Hippocampal formation (tissue), 2 donors: ENCODE results near the gene PRR23B.
"Not testable (repeated sequence)": the region's sequence is repeated elsewhere in the genome, so short reads cannot be mapped to it uniquely, and the experiment has no call there.

Experiments used
- DNase-seq, 2 donors: peaks; one replicate each; lab custom pipeline; 2025; lab: John Stamatoyannopoulos, UW

The PRR23B gene

DNA sequence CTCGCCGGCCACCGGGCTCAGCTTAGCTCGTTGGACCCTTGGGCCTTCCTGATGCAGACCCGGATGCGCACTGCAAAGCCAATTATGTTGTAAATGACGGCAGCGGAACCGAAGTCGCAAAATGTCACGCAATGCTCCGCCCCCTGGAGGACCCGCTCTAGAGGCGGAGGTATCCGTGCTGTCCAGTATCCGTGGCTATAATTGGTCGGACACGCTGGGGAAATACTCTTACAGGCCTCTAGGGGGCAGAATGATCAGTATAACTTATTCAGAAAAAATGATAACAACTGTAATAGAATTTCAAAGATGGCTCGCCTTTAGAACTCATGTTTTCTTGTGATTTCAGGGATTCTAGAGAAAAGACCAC, at the start of gene PRR23B:
Gene PRR23B (minus strand): TSS at position 59 of the 367 bp plus-strand sequence. CDS start 265 bp downstream, outside the sequence.
- no peak for DNase-seq

GRCh38 chr3:139062918-139063317, 42.2 kb upstream of the PRR23B start:
- no peak for DNase-seq

GRCh38 chr3:139052802-139053600, 32.3 kb upstream of the PRR23B start:
- no peak for DNase-seq

DNA sequence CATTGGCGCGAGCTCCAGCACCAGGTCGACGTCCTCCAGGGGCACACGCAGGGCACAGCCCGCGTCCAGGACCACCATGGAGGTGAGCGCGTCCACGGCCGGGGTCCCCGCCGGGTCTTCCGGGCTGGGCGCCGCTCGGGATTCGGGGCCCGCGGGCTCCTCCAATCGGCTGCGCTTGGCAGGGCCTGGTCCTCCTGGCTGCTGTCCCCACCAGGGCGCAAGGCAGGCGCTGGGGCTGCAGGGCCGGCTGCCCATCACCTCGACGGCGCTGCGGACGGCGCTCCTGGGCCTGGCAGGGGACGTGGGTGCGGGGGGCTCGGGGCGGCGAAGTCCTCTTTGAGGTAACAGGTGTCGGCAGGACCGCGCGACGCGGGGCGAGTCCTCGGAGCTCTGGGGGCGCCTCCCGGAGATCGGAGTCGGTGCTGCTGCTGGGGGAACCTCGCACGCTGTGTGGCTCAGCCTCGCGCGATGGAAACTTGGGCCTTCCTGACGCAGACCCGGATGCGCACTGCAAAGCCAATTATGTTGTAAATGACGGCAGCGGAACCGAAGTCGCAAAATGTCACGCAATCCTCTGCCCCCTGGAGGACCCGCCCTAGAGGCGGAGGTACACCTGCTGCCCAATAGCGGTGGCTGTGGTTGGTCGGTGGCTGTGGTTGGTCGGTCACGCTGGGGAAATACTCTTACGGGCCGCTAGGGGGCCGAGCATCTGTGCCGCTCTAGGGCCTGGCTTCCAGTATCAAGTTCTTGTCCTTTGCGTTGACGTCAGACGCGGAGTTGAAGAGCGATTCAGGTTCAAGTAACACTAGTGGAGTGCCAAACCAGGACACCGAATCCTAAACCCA, 23.9 kb upstream of the PRR23B start, which contains the start of gene PRR23C:
Gene PRR23C (minus strand): TSS at position 527 of the 845 bp plus-strand sequence. CDS start 272 bp downstream, at position 255.
- no peak for DNase-seq

DNA sequence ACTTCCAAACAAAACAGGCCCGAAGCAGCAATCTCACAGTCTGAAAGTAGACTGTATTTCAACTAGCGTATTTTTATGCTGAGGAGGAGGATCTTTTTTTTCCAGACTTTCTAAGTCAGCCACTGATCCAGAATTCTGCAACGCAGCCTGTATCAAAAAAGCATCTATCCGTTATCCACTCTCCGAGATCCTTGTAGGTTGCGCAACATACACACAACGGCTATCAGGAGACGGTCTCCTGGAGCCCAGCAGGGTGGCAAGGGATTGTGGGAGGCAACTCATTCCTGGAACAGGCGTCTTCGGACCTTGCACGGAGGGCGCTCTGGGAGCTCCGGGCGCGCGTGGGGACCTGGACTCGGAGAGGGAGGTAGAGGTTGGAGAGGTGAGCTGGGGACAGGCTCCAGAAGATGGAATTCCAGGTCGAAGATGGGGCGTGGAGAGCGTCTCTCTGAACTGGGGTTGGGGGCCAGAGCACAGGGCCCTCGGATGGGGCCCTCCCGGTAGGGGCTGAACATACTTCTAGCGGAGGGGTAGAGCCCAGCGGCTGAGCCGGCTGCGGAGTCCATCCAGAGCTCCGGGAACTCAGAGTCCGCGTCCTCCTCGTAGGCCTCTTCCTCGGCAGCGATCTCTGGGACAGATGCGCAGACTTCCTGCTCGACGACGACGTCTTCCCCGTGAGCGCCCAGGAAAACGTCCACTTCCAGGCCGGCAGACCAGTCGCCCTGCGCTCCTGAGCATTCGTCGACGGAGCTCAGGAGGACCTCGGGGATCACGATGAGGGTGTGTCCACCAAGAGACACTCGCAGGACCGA, 23.0 kb upstream of the PRR23B start:
- DNase-seq = no peak

DNA sequence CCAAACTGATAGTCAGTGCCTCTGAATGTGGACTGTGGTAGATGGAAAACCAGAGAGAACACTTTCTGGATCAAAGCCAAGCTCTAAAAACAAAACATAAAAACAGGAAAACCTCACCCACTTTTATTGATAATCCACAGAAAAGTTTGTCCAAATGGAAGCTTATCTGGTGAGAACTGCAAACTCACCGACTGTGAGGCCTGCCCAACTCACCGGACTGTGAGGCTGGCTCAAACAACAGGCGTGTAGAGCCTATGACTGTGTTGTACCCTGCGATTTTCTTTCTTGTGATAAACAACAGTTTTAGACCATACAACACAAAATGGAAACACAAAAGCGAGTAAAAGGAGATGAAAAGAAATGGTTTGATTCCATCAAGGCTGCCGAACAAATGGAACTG, 16.8 kb upstream of the PRR23B start:
- no peak for DNase-seq

DNA sequence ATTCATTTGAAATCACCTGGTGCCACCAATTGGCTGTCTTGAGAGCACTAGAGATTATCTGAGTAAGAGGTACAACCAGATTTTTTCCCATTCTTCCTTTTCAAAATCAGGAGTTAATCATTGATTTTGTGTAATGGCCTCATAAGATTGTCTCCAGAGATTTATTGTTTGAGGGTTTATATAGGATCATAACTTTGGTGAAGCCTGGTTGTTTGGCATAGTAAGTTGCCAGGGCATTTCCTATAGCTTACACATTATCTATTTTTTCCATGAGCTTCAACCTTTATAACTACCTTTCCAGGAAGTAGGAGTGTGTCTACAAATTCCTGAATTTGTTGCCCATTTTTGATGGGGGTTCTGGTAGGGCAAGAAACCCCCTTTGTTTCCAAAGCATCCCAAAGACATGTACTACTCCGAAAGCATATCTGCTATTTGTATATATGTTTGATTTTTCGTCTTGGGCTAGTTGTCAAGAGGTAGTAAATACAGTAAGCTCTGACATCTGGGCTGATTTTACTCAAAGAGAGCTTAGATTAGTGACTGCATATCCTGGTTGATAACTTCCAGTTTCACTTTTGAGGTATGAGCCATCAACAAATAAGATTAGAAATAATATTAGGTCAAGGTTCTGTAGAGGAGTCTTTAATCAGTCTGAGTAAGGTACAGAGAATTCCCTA, 11.7 kb upstream of the PRR23B start:
- no peak for DNase-seq

DNA sequence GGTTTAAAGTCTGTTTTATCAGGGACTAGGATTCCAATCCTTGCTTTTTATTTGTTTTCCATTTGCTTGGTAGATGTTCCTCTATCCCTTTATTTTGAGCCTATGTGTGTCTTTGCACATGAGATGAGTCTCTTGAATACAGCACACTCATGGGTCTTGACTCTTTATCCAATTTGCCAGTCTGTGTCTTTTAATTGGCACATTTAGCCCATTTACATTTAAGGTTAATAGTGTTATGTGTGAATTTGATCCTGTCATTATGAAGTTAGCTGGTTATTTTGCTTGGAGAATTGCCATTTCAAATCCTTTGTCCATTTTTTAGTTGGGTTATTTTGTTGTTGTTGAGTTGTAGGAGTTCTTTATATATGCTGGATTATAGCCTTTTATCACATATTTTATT, 9.8 kb upstream of the PRR23B start:
- not testable (repeated sequence) for DNase-seq

DNA sequence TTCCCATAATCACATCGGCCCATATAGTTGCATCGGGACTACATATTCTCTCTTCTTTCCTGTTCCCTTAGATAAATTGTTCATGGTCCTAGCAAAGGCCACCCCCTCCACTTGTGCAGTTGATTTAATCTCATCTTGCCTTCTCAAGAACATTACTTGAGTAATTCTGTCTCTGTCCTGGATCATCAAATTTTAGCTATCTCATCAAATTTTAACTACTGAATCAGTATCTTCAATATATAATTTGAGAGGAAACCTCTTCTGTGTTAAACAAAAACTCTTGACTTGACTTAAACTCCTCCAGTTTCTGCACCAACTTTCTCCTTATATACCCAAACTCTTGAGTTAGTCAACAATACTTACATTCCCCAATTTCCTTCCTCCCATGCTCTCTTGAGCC, 4.2 kb upstream of the PRR23B start:
- DNase-seq = no peak

DNA sequence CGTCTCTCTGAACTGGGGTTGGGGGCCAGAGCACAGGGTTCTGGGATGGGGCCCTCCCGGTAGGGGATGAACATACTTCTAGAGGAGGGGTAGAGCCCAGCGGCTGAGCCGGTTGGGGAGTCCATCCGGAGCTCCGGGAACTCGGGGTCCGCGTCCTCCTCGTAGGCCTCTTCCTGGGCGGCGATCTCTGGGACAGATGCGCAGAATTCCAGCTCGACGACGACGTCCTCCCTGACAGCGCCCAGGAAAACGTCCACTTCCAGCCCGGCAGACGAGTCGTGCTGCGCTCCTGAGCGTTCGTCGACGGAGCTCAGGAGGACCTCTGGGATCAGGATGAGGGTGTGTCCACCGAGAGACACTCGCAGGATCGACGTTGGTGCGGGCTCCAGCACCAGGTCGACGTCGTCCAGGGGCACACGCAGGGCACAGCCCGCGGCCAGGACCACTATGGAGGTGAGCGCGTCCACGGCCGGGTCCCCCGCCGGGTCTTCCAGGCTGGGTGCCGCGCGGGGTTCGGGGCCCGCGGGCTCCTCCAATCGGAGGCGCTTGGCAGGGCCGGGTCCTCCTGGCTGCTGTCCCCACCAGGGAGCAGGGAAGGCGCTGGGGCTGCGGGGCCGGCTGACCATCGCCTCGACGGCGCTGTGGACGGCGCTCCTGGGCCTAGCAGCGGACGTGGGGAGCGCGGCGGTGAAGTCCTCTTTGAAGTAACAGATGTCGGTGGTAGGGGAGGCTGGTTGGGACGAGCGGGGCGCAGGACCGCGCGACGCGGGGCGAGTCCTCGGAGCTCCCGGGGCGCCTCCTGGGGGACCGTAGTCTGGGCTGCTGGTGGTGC, 474 bp downstream of the PRR23B start:
- DNase-seq = no peak

- DNase-seq = no peak
These were observed 4.2 kb downstream of the PRR23B start for GRCh38 chr3:139016430-139017048.

DNA sequence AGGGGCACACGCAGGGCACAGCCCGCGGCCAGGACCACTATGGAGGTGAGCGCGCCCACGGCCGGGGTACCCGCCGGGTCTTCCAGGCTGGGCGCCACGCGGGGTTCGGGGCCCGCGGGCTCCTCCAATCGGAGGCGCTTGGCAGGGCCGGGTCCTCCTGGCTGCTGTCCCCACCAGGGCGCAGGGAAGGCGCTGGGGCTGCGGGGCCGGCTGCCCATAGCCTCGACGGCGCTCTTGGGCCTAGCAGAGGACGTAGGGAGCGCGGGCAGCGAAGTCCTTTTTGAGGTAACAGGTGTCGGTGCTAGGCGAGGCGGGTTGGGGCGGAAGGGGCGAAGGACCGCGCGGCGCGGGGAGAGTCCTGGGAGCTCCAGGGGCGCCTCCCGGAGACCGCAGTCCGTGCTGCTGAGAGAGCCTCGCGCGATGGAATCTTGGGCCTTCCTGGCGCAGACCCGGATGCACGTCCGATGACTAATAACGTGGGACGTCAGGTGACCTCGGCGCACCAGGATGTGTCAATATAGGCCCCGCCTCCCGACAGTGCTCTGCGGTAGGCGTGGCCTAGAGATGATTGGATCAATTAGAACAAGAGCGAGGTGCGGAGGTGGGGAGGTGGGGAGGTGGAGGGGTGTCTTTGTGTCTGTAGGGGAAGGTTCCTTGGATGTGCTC, 14.5 kb downstream of the PRR23B start, which contains the start of gene PRR23A:
Gene PRR23A (minus strand): TSS at position 218 of the 666 bp plus-strand sequence. CDS start 0 bp downstream, at position 218.
- DNase-seq = no peak

DNA sequence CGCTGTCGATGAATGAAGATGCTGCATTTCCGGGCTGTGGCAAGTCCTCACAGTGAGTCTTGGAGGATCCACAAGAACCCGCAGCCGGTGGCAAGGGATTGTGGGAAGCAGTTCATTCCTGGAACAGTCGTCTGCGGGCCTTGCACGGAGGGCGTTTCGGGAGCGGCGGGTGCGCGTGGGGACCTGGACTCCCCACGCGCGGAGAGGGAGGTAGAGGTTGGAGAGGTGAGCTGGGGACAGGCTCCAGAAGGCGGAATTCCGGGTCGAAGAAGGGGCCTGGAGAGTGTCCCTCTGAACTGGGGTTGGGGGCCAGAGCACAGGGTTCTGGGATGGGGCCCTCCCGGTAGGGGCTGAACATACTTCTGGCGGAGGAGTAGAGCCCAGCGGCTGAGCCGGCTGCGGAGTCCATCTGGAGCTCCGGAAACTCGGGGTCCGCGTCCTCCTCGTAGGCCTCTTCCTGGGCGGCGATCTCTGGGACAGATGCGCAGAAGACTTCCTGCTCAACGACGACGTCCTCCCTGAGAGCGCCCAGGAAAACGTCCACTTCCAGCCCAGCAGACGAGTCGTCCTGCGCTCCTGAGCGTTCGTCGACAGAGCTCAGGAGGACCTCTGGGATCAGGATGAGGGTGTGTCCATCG, 15.3 kb downstream of the PRR23B start:
- DNase-seq = no peak

- DNase-seq = no peak
These were observed 25.0 kb downstream of the PRR23B start for GRCh38 chr3:138995706-138996105.

- DNase-seq = no peak
These were observed 33.5 kb downstream of the PRR23B start for GRCh38 chr3:138987181-138987580.

- no peak for DNase-seq
These were observed 34.8 kb downstream of the PRR23B start for GRCh38 chr3:138985932-138986331.

DNA sequence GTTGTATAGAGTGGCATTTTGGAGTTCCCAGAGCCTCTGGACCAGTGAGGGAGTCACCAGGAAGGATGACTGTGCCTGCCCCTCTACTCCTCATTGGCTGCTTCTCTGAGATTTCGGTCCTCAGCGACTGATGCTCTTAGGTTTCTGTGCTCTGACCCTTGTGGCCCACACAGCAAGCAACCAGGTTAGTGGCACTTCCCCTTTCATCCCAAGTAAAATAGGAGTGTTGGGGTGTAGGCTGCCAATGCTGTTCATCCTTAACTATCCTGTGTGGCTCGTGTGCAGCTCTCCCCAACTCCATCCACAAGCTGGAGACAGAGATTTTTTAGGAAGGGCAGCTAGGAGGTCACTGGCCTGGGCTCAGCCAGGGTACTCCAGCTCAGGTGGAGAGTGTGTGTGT, 35.9 kb downstream of the PRR23B start:
- DNase-seq = no peak

DNA sequence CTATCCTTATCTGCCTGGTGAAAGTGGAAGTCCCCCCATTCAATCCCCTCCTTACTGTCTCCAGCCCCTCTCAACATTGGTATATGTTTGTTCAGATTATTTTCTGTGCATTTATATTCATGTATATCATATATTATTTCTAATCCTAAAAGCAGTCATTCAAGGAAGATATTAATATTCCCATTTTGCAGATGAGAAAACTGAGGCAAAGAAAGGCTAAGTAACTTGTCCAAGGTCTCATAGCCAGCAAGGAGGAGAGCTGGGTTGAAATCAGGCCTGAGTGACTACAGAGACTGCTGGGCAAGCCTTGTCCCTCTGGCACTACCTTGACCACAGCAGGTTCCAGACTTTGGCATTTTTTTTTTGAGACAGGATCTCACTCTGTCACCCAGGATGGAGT, 44.7 kb downstream of the PRR23B start:
- DNase-seq = no peak

- DNase-seq = no peak
These were observed 45.4 kb downstream of the PRR23B start for GRCh38 chr3:138975351-138975750.
